ENCODE data around the gene ZNF211. TPM values are rescaled to one million over a fixed set of nuclear protein-coding genes. Genes with fewer than 3 reads are reported as not detected.

ZNF211 gene
- total and polyA plus RNA-seq, 5 donors from 2014 or later = 19.4 to 23.9 (median 22.2) TPM

DNA sequence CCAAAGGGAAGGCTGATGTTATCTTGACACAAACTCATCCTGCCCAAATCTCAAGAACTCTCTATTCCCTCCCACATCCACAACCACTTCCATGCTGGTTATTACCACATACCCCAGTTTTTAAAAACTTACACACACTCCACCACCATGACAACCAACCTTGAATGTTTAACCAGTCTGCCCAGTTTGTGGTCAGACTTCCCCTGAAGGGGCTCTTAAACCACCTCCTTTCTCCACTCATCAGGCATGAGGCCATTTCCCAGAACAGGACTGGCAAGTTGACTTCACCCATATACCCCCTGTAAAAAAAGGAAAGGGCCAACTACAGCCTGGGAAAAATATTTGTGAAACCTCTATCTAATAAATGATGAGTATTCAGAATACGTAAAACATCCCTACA is 23.4 kb downstream of the ZNF211 start:
- H3K4me3 Mint-ChIP-seq = peak overlapping the region in 1 of 4 donors; percentile 17
- Histone ChIP-seq H3K27me3 (ENCODE audit: control insufficient read depth, insufficient read depth, low read length) (peaks cover 2% of the 10 kb centered on the region), H3K4me1 (ENCODE audit: control insufficient read depth, insufficient read depth, low read length, poor library complexity, severe bottlenecking) (no peaks in the 10 kb centered on the region), H3K4me3 (ENCODE audit: low read depth, low read length) (no peak overlapping the region), H3K27ac (ENCODE audit: insufficient read depth, low read length, poor library complexity, severe bottlenecking) (no peak overlapping the region), H3K9me3 (ENCODE audit: control insufficient read depth in 2 of 2, low read length in 2 of 2) (peaks cover 15 to 27% of the 10 kb centered on the region in 2 experiments), H3K36me3 (ENCODE audit: control insufficient read depth, insufficient read depth, low read length) (no peaks in the 10 kb centered on the region)
- peaks cover 7% of the 10 kb centered on the region for H3K27me3 Mint-ChIP-seq
- H3K9me3 Mint-ChIP-seq = peaks cover 6 to 51% (median 25%) of the 10 kb centered on the region in 7 donors
- H3K36me3 Mint-ChIP-seq = peaks cover 20% of the 10 kb centered on the region
- ATAC-seq (ENCODE audit: low read depth in 2 of 2) (no peak), DNase-seq (no peak)
- no peak overlapping the region for H3K27ac Mint-ChIP-seq
- H3K4me1 Mint-ChIP-seq = peaks cover 0 to 14% (median 6%) of the 10 kb centered on the region in 4 donors

DNA sequence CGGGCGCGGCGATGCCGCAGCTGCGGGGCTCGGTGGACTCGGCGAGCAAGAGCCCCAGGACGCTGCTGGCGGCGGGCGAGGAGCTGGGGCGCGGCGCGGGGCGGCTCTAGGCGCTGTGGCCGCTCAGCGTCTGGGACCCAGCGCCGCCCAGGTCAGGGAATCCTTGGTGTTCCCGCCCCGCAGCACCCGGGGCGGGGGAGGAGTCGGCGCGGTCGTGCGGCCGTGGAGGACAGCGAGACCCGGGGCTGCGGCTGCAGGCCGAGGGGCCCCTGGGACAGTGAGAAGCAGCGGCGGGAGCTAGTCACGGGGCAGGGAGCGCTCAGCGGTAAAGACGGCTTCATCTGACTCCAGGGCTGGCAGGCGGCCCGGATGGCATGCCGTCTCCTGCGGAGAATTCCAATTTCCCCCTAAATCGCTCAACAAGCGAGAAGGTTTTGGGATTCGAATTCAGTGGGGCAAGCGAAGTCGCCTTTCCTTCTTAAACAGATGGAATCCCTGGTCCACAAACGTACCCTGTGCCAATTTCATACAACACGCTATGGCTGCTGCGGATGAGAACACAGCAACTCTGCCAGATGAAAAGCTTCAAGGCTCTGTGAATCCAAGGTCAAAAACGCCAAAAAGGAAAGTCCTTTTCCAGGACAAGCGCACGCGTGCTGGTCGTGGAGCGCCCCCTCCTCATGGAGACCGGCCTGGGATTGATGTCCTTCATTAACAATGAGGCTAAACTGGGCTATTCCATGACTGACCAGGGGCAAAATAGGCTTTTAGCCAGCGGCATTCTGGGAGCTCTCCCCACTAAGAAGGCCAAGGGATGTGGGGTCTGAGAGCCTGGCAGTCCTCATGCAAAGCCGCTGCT is 31.5 kb downstream of the ZNF211 start:
- peaks cover 11% of the 10 kb centered on the region for H3K4me1 ChIP-seq (ENCODE audit: control insufficient read depth, insufficient read depth, low read length, poor library complexity, severe bottlenecking)
- no peak for ATAC-seq (ENCODE audit: low read depth in 2 of 2)

DNA sequence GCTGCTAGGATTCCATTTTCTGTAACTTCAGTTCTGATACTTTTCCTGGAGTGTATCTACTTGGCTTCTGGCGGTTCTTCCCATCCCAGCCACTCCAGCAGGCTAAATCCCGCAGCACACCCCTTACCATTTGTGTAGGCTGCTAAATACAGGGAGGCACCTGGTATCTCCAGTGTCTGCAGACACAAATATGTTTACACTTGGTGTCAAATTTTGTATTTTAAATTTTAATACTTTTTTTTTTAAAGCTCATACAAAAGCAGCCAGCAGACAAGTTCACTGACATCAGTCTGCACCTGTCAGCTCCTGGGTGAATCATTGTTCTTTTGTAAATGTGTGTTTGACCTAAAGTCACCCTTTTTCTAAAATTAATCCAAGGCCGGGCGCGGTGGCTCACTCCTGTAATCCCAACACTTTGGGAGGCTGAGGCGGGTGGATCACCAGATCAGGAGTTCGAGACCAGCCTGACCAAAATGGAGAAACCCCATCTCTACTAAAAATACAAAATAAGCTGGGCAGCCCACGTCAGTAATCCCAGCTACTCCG is 32.4 kb downstream of the ZNF211 start:
- no peak overlapping the region for H3K27ac Mint-ChIP-seq
- peaks cover 11% of the 10 kb centered on the region for H3K4me1 ChIP-seq (ENCODE audit: control insufficient read depth, insufficient read depth, low read length, poor library complexity, severe bottlenecking)
- H3K4me3 Mint-ChIP-seq = peak overlapping the region in 2 of 4 donors; percentile 43 to 47
- H3K4me3 ChIP-seq (ENCODE audit: low read depth, low read length) = no peak overlapping the region
- H3K27me3 Mint-ChIP-seq = peaks cover 40% of the 10 kb centered on the region
- H3K27ac ChIP-seq (ENCODE audit: insufficient read depth, low read length, poor library complexity, severe bottlenecking) = no peak overlapping the region
- DNase-seq (no peak), ATAC-seq (ENCODE audit: low read depth in 2 of 2) (no peak)
- peaks cover 5% of the 10 kb centered on the region for H3K27me3 ChIP-seq (ENCODE audit: control insufficient read depth, insufficient read depth, low read length)
- no peaks in the 10 kb centered on the region for H3K9me3 ChIP-seq (ENCODE audit: control insufficient read depth in 2 of 2, low read length in 2 of 2)
- H3K36me3 Mint-ChIP-seq = no peaks in the 10 kb centered on the region
- H3K36me3 ChIP-seq (ENCODE audit: control insufficient read depth, insufficient read depth, low read length) = no peaks in the 10 kb centered on the region
- peaks cover 0 to 5% (median 2%) of the 10 kb centered on the region in 7 donors for H3K9me3 Mint-ChIP-seq
- H3K4me1 Mint-ChIP-seq = peaks cover 0 to 4% (median 1%) of the 10 kb centered on the region in 4 donors

More for the DNA sequence above, 31.5 kb downstream of the ZNF211 start:
- H3K9me3 ChIP-seq (ENCODE audit: control insufficient read depth in 2 of 2, low read length in 2 of 2) = no peaks in the 10 kb centered on the region
- peaks cover 5% of the 10 kb centered on the region for H3K27me3 ChIP-seq (ENCODE audit: control insufficient read depth, insufficient read depth, low read length)
- H3K27me3 Mint-ChIP-seq = peaks cover 40% of the 10 kb centered on the region
- no peak overlapping the region for H3K27ac Mint-ChIP-seq
- no peak overlapping the region for H3K4me3 ChIP-seq (ENCODE audit: low read depth, low read length)
- H3K4me3 Mint-ChIP-seq = peak overlapping the region in 3 of 4 donors; percentile 29 to 52 (median 47)
- peaks cover 0 to 4% (median 1%) of the 10 kb centered on the region in 4 donors for H3K4me1 Mint-ChIP-seq
- no peaks in the 10 kb centered on the region for H3K36me3 Mint-ChIP-seq
- no peaks in the 10 kb centered on the region for H3K36me3 ChIP-seq (ENCODE audit: control insufficient read depth, insufficient read depth, low read length)
- DNase-seq = no peak
- no peak overlapping the region for H3K27ac ChIP-seq (ENCODE audit: insufficient read depth, low read length, poor library complexity, severe bottlenecking)
- H3K9me3 Mint-ChIP-seq = peaks cover 0 to 7% (median 2%) of the 10 kb centered on the region in 7 donors

DNA sequence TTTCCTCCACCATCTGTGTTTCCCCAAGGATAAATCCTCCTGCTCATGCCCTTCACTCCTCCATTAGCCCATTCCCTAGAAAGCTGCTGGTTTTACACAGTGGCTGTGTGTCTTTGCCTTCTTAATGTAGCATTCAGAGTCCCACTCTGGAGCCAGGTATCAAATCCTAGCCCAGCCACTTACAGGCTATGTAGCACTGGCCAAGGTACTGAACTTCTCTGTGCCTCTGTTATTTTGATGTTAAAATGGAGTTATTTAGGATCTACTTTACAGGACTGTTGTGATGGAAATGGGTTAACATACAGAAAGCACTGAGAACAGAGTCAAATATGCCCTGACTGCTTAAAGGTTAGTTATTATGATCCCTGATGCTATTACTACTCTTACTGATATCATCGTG is 34.3 kb downstream of the ZNF211 start:
- Mint-ChIP-seq H3K9me3 (peaks cover 0 to 8% (median 4%) of the 10 kb centered on the region in 7 donors), H3K4me1 (peaks cover 0 to 4% (median 1%) of the 10 kb centered on the region in 4 donors), H3K27ac (no peak overlapping the region), H3K27me3 (peaks cover 31% of the 10 kb centered on the region), H3K4me3 (no peak overlapping the region), H3K36me3 (no peaks in the 10 kb centered on the region)
- H3K9me3 ChIP-seq (ENCODE audit: control insufficient read depth in 2 of 2, low read length in 2 of 2) = no peaks in the 10 kb centered on the region
- H3K27me3 ChIP-seq (ENCODE audit: control insufficient read depth, insufficient read depth, low read length) = peaks cover 5% of the 10 kb centered on the region
- no peaks in the 10 kb centered on the region for H3K36me3 ChIP-seq (ENCODE audit: control insufficient read depth, insufficient read depth, low read length)
- H3K4me1 ChIP-seq (ENCODE audit: control insufficient read depth, insufficient read depth, low read length, poor library complexity, severe bottlenecking) = peaks cover 11% of the 10 kb centered on the region
- no peak overlapping the region for H3K27ac ChIP-seq (ENCODE audit: insufficient read depth, low read length, poor library complexity, severe bottlenecking)
- ATAC-seq (ENCODE audit: low read depth in 2 of 2) (no peak), DNase-seq (no peak)
- no peak overlapping the region for H3K4me3 ChIP-seq (ENCODE audit: low read depth, low read length)

DNA sequence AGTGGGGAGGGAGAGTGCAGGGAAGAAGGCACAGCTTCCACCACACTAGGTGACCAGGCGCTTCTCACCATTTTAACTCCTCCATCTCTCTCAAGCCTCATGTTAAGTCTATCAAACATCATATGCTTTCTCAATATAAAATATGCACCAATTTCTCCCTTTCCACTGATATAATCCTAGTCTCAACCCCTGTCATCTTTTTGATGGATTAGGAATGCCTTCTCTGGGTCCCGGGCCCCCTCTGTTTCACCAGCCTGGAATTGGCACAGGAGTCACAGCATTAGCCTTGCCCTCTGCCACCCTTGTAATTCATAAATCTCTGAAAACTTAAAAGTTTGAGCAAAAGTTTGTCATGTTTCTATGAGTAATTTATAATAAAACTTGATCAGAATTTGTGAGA is 35.7 kb downstream of the ZNF211 start, which contains the start of gene ZSCAN4:
TSS of gene ZSCAN4 (plus strand) at position 301 of the 400 bp plus-strand sequence. CDS start 7,211 bp downstream, outside the sequence.
- ATAC-seq (ENCODE audit: low read depth in 2 of 2) (no peak), DNase-seq (no peak)
- H3K9me3 Mint-ChIP-seq = peaks cover 0 to 10% (median 4%) of the 10 kb centered on the region in 7 donors
- H3K4me3 Mint-ChIP-seq = no peak within 1 kb of the TSS
- no peaks in the 10 kb centered on the region for H3K36me3 Mint-ChIP-seq
- Histone ChIP-seq H3K27ac (ENCODE audit: insufficient read depth, low read length, poor library complexity, severe bottlenecking) (no peak within 1 kb of the TSS), H3K36me3 (ENCODE audit: control insufficient read depth, insufficient read depth, low read length) (no peaks in the 10 kb centered on the region), H3K9me3 (ENCODE audit: control insufficient read depth in 2 of 2, low read length in 2 of 2) (no peaks in the 10 kb centered on the region), H3K4me3 (ENCODE audit: low read depth, low read length) (no peak within 1 kb of the TSS), H3K27me3 (ENCODE audit: control insufficient read depth, insufficient read depth, low read length) (peaks cover 5% of the 10 kb centered on the region), H3K4me1 (ENCODE audit: control insufficient read depth, insufficient read depth, low read length, poor library complexity, severe bottlenecking) (peaks cover 11% of the 10 kb centered on the region)
- H3K4me1 Mint-ChIP-seq = peaks cover 0 to 4% (median 1%) of the 10 kb centered on the region in 4 donors
- no peak within 1 kb of the TSS for H3K27ac Mint-ChIP-seq
- peaks cover 31% of the 10 kb centered on the region for H3K27me3 Mint-ChIP-seq

DNA sequence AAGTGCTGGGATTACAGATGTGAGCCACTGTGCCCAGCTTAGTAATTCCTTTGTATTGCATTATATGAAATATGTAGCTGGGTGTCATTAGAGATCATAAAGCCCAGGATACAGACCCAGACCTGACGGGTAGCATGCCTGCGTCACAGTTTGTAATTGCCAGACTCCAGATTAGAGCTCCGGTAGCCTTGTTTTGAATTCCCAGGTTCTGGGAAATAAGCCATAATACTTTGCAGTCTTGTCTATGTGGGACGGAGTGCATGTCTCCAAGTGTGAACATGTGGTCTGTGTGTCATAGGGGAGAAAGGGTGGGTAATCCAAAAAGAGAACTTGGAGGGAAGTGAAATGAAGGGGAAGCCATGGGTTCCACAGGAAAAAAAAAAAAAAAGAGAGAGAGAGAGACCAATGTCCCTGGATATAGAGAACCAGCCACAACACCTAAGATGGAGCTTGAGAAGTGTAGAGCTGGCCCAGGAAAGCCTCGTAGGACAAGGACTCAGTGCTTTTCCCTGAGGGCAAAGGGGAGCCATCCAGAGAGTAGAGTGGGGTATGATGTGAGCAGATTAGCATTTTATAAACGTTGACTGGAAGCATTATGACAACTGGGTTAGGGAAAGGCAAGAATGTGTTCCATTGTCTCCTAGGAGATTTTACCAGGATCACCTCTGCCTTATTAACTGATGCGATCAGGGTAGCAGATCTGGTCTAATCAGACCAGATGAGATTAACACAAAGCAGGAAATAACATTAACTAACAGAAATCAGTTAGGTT is 38.3 kb downstream of the ZNF211 start:
- H3K27ac ChIP-seq (ENCODE audit: insufficient read depth, low read length, poor library complexity, severe bottlenecking) = no peak overlapping the region
- ATAC-seq (ENCODE audit: low read depth in 2 of 2) = no peak
- no peak overlapping the region for H3K4me3 ChIP-seq (ENCODE audit: low read depth, low read length)
- no peak for DNase-seq
- peaks cover 8% of the 10 kb centered on the region for H3K27me3 Mint-ChIP-seq
- H3K27me3 ChIP-seq (ENCODE audit: control insufficient read depth, insufficient read depth, low read length) = no peaks in the 10 kb centered on the region
- peaks cover 0 to 12% of the 10 kb centered on the region in 2 experiments for H3K9me3 ChIP-seq (ENCODE audit: control insufficient read depth in 2 of 2, low read length in 2 of 2)
- H3K4me1 Mint-ChIP-seq = no peaks in the 10 kb centered on the region
- H3K36me3 ChIP-seq (ENCODE audit: control insufficient read depth, insufficient read depth, low read length) = no peaks in the 10 kb centered on the region
- H3K27ac Mint-ChIP-seq = no peak overlapping the region
- H3K36me3 Mint-ChIP-seq = no peaks in the 10 kb centered on the region
- peaks cover 0 to 17% (median 4%) of the 10 kb centered on the region in 7 donors for H3K9me3 Mint-ChIP-seq
- H3K4me3 Mint-ChIP-seq = no peak overlapping the region
- H3K4me1 ChIP-seq (ENCODE audit: control insufficient read depth, insufficient read depth, low read length, poor library complexity, severe bottlenecking) = no peaks in the 10 kb centered on the region

DNA sequence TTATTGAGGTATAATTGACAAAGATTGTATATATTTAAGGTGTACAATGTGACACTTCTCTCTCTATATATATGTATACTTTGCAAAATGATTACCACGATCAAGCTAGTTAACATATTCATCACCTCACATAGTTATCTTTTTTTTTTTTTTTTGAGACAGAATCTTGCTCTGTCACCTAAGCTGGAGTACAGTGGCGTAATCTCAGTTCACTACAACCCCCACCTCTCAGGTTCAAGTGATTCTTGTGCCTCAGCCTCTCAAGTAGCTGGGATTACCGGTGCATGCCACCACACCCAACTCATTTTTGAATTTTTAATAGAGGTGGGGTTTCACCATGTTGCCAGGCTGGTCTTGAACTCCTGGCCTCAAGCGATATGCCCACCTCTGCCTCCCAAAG is 39.5 kb downstream of the ZNF211 start:
- no peak overlapping the region for H3K27ac ChIP-seq (ENCODE audit: insufficient read depth, low read length, poor library complexity, severe bottlenecking)
- ATAC-seq (ENCODE audit: low read depth in 2 of 2) (no peak), DNase-seq (no peak)
- no peaks in the 10 kb centered on the region for H3K4me1 Mint-ChIP-seq
- H3K27me3 ChIP-seq (ENCODE audit: control insufficient read depth, insufficient read depth, low read length) = peaks cover 4% of the 10 kb centered on the region
- H3K27ac Mint-ChIP-seq = no peak overlapping the region
- H3K9me3 Mint-ChIP-seq = peaks cover 0 to 18% (median 5%) of the 10 kb centered on the region in 7 donors
- no peaks in the 10 kb centered on the region for H3K4me1 ChIP-seq (ENCODE audit: control insufficient read depth, insufficient read depth, low read length, poor library complexity, severe bottlenecking)
- H3K36me3 Mint-ChIP-seq = no peaks in the 10 kb centered on the region
- H3K36me3 ChIP-seq (ENCODE audit: control insufficient read depth, insufficient read depth, low read length) = no peaks in the 10 kb centered on the region
- no peak overlapping the region for H3K4me3 ChIP-seq (ENCODE audit: low read depth, low read length)
- no peak overlapping the region for H3K4me3 Mint-ChIP-seq
- H3K27me3 Mint-ChIP-seq = peaks cover 4% of the 10 kb centered on the region
- peaks cover under 1 to 16% of the 10 kb centered on the region in 2 experiments for H3K9me3 ChIP-seq (ENCODE audit: control insufficient read depth in 2 of 2, low read length in 2 of 2)

All from CD4-positive, CD25-positive, alpha-beta regulatory T cell (primary cell).